Neutrophil (primary cell): ENCODE measurements around the gene TMEM86B.
A peak's percentile ranks its signal among the peaks of the same experiment; 100 is the strongest.

Experiments
- H3K27ac ChIP-seq: fragments of 200-600 bp; sonication (generic); 2 replicates; pipeline ENCODE4 v1.5.1; 2016; ENCODE audit warnings: mild to moderate bottlenecking, moderate library complexity
- H3K27me3 ChIP-seq: fragments of 200-600 bp; sonication (generic); 2 replicates; pipeline ENCODE4 v1.6.0; 2016; ENCODE audit warnings: mild to moderate bottlenecking
- H3K36me3 ChIP-seq: fragments of 200-600 bp; sonication (generic); 2 replicates; pipeline ENCODE4 v1.5.1; 2017
- H3K4me1 ChIP-seq, 2 experiments: fragments of 200-600 bp in 1 of 2; sonication (generic) in 1 of 2; 1 replicate in 1 of 2; 2 replicates in 1 of 2; pipeline versions ENCODE4 v1.5.1 to v1.6.1; 2013 to 2016; ENCODE audit warnings: low read depth in 1 of 2, low read length in 1 of 2, mild to moderate bottlenecking in 1 of 2, moderate library complexity in 1 of 2; ENCODE audit not compliant: control insufficient read depth in 1 of 2, insufficient read depth in 1 of 2
- H3K4me3 ChIP-seq, 2 experiments: fragments of 200-600 bp in 1 of 2; sonication (generic) in 1 of 2; 1 replicate in 1 of 2; 2 replicates in 1 of 2; pipeline ENCODE4 v1.5.1; 2013 to 2016; ENCODE audit warnings: low read depth in 1 of 2, low read length in 1 of 2, mild to moderate bottlenecking in 1 of 2, moderate library complexity in 1 of 2
- H3K9me3 ChIP-seq: fragments of 200-600 bp; sonication (generic); 2 replicates; pipeline ENCODE4 v1.5.1; 2016
- TF ChIP-seq, protein P1 (sequence below): fragments of 200-600 bp; sonication (generic); IDR thresholded peaks from 2 replicates; pipeline ENCODE4 v1.5.1; 2016; ENCODE audit warnings: antibody characterized with exemption

Gene TMEM86B

DNA sequence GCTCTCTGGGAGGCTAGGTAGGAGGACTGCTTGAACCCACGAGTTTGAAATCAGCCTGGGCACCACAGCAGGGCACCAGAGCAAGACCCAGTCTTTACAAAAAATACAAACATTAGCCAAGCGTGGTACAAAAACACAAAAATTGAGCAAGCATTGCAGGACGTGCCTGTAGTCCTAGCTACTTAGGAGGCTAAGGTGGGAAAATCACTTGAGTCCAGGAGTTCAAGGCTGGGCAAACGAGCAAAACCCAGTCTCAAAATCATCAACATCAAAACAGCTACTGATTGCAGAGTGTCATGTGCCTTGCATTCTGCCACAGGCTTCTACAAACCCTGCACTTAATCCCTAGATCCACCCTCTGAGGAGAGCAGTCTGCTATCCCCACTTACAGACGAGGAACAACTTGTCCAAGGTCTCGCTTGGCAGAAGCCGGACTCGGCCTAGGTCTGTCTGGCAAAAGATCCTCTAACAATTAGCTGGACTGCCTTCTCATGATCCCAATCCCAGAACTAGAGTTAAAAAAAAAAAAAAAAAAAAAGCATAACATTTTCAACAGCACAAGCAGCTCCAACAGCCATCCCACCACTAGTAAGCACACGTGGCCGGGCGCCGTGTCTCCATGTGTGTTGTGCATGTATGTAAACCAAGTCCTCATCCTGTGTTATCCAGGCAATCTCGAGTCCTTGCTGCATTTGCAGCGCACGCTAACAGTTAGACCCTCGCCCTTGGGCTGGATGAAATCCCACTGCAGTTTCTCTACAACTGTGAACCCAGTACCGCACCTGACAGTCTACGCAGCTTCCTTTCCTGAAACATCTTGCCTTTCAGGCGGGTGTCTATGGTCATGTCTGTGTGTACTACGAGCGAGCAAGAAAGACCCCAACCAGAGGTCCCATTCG is 28.2 kb upstream of the TMEM86B start:
- TF ChIP-seq, protein P1, sequence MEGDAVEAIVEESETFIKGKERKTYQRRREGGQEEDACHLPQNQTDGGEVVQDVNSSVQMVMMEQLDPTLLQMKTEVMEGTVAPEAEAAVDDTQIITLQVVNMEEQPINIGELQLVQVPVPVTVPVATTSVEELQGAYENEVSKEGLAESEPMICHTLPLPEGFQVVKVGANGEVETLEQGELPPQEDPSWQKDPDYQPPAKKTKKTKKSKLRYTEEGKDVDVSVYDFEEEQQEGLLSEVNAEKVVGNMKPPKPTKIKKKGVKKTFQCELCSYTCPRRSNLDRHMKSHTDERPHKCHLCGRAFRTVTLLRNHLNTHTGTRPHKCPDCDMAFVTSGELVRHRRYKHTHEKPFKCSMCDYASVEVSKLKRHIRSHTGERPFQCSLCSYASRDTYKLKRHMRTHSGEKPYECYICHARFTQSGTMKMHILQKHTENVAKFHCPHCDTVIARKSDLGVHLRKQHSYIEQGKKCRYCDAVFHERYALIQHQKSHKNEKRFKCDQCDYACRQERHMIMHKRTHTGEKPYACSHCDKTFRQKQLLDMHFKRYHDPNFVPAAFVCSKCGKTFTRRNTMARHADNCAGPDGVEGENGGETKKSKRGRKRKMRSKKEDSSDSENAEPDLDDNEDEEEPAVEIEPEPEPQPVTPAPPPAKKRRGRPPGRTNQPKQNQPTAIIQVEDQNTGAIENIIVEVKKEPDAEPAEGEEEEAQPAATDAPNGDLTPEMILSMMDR, result no peak
- no peaks in the 10 kb centered on the region for H3K9me3 ChIP-seq
- peak overlapping the region; percentile 93 for H3K27ac ChIP-seq
- H3K4me3 ChIP-seq, result peak overlapping the region; percentile 86 to 88
- no peaks in the 10 kb centered on the region for H3K36me3 ChIP-seq
- peaks cover 69 to 72% of the 10 kb centered on the region in 2 experiments for H3K4me1 ChIP-seq
- H3K27me3 ChIP-seq, result no peaks in the 10 kb centered on the region

DNA sequence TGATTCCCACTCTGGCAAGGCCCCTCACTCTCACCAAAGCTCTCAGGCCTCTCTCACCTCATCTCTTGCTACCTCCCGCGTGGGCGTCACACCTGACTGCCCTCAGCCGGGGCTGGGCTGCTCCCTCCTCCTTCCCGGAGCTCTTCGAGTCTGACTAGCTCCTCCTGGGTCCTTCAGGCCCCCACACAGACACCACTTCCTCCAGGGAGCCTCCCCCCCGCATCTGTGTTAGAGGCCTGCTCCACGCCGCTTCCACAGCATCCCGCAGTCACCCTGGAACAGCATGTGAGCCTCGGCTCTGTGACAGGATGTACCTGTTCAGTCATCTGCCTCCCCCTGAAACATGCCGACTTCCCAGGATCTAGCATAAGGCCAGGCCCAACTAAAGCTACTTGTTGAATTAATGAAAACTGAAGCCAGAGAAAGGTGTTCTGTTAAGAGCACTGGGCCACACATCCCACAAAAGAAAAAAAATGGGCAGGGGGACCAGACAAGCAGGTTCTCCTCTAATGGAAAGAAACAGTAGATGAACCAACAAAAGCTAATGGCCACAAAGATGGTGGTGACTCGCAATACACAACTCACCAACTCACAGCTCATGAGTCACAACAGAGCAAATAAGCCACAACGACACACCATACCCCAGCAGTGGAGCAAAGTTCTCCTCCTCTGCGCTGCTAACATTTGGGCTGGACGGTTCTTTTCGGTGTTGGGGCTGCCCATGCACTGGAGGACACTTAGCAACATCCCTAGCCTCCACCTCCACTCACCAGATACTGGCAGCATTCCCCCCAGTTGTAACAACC is 27.3 kb upstream of the TMEM86B start:
- H3K27ac ChIP-seq, result peak overlapping the region; percentile 93
- no peaks in the 10 kb centered on the region for H3K36me3 ChIP-seq

DNA sequence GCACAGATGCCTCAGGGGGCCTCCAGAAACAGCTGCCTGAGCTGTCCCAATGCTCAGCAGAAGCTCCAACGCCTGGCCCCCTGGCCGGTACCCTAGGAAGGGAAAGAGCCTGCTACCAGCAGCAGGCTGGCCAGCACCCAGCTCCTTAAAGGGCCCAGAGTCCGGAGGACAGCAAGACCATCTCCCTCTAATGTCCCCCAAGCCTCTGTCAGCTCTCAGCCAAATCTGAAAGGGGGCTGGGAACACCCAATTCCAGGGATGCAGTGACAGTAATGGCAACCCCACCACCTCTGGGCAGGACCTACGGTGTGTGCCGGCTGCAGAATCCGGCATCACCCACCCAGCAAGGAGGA is 26.0 kb upstream of the TMEM86B start:
- peaks cover 86 to 87% of the 10 kb centered on the region in 2 experiments for H3K4me1 ChIP-seq
- H3K4me3 ChIP-seq, result peak overlapping the region; percentile 67 to 88
- H3K27ac ChIP-seq, result peak overlapping the region; percentile 93
- H3K27me3 ChIP-seq, result no peaks in the 10 kb centered on the region
- no peaks in the 10 kb centered on the region for H3K9me3 ChIP-seq
- peaks cover 4% of the 10 kb centered on the region for H3K36me3 ChIP-seq
- TF ChIP-seq, protein P1, result no peak

More for the DNA sequence above, 27.3 kb upstream of the TMEM86B start:
- Histone ChIP-seq H3K9me3 (no peaks in the 10 kb centered on the region), H3K4me1 (peaks cover 78 to 82% of the 10 kb centered on the region in 2 experiments), H3K27me3 (no peaks in the 10 kb centered on the region), H3K4me3 (peak overlapping the region; percentile 86 to 88)
- TF ChIP-seq, protein P1, result no peak

DNA sequence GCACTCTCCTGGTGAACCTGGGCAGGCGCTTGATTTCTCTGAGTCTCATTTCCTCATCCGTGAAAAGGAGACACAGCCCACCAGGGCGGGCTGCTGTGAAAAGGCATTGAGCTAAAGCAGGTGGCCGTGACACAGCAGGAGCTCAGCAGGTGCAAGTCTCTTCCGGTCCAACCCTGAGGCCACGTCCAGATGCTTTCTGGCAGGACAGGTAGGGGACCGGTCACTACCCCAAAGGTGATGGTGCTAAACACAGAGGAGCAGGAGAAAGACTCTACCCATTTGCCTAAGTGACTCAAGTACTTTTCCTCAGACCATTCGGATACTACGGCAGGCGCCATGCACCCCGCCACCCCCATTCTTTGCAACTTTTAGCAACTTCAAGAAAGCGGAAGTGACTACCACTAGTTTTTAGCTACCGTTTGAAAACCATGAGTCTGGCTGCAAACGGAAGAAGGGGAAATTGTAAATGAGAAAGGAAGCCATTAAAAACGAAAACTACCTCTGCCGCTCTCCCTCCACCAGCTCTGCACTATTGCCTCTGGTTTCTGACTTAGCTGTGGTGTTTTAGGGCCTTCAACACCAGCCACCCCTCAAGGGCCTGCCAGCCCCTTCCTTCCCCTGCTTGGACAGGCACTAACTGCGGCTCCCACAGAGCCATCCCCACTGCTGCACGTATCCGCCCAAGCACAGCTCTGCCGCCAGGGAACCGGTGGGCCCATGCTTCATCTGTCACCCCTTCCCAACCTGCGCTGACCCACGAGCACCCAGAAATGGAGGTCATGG is 25.5 kb upstream of the TMEM86B start:
- H3K4me3 ChIP-seq, result peak overlapping the region; percentile 67 to 88

More for the DNA sequence above, 25.5 kb upstream of the TMEM86B start:
- H3K9me3 ChIP-seq, result no peaks in the 10 kb centered on the region
- no peaks in the 10 kb centered on the region for H3K27me3 ChIP-seq
- peaks cover 81 to 83% of the 10 kb centered on the region in 2 experiments for H3K4me1 ChIP-seq
- TF ChIP-seq, protein P1, result no peak
- peak overlapping the region; percentile 93 for H3K27ac ChIP-seq
- H3K36me3 ChIP-seq, result peaks cover 4% of the 10 kb centered on the region
